Keratinocyte (primary cell): ENCODE measurements around the gene ASH1L. TPM values are rescaled to one million over a fixed set of nuclear protein-coding genes. Genes with fewer than 3 reads are reported as not detected.

Source experiments
- DNase-seq: peaks from one replicate; pipeline ENCODE4 v3.0.0-alpha.2; 2011; ENCODE audit warnings: low read depth, missing footprints, low spot score
- FAIRE-seq: peaks from 2 replicates; lab custom pipeline; 2011; peaks lifted over from hg19 to GRCh38; lab: Jason Lieb, UNC
- H2AFZ ChIP-seq: 2 replicates; pipeline ENCODE4 v1.6.0; 2012; ENCODE audit warnings: low read length, control low read depth, inconsistent platforms; ENCODE audit not compliant: control insufficient read depth
- H3K27ac ChIP-seq: 2 replicates; pipeline ENCODE4 v1.5.1; 2011; ENCODE audit warnings: low read length; ENCODE audit not compliant: control insufficient read depth, insufficient read depth
- H3K27me3 ChIP-seq: 3 replicates; pipeline ENCODE4 v1.6.0; 2011; ENCODE audit warnings: low read length; ENCODE audit not compliant: control insufficient read depth, insufficient read depth; ENCODE audit errors: extremely low read depth
- H3K36me3 ChIP-seq, 2 experiments: 2 replicates in 1 of 2; 3 replicates in 1 of 2; pipeline ENCODE4 v1.5.1; 2011; ENCODE audit warnings: low read length in 2 of 2, mild to moderate bottlenecking in 1 of 2; ENCODE audit not compliant: control insufficient read depth in 2 of 2, insufficient read depth in 2 of 2; ENCODE audit errors: extremely low read depth in 1 of 2
- H3K4me1 ChIP-seq: 3 replicates; pipeline ENCODE4 v1.5.1; 2011; ENCODE audit warnings: low read length; ENCODE audit not compliant: control insufficient read depth, insufficient read depth; ENCODE audit errors: extremely low read depth
- H3K4me2 ChIP-seq: 3 replicates; pipeline ENCODE4 v1.6.0; 2011; ENCODE audit warnings: low read depth, low read length; ENCODE audit not compliant: control insufficient read depth, insufficient read depth; ENCODE audit errors: extremely low read depth
- H3K4me3 ChIP-seq, 3 experiments: fragments of 200-600 bp in 1 of 3; sonication (generic) in 1 of 3; 2 replicates in 2 of 3; 3 replicates in 1 of 3; pipeline ENCODE4 v1.5.1; 2011 to 2016; ENCODE audit warnings: low read length in 3 of 3, mild to moderate bottlenecking in 3 of 3, control low read depth in 2 of 3, inconsistent platforms in 1 of 3, low read depth in 1 of 3, mixed read lengths in 1 of 3, mixed run types in 1 of 3, moderate library complexity in 1 of 3; ENCODE audit not compliant: control insufficient read depth in 2 of 3, insufficient read depth in 2 of 3; ENCODE audit errors: extremely low read depth in 1 of 3
- H3K79me2 ChIP-seq: 2 replicates; pipeline ENCODE4 v1.6.0; 2012; ENCODE audit warnings: low read length; ENCODE audit not compliant: control insufficient read depth, insufficient read depth
- H3K9ac ChIP-seq: 3 replicates; pipeline ENCODE4 v1.6.0; 2011; ENCODE audit warnings: low read length; ENCODE audit not compliant: control insufficient read depth, insufficient read depth; ENCODE audit errors: extremely low read depth
- H3K9me1 ChIP-seq: 3 replicates; pipeline ENCODE4 v1.6.0; 2011; ENCODE audit warnings: low read length; ENCODE audit not compliant: control insufficient read depth, insufficient read depth; ENCODE audit errors: extremely low read depth
- H3K9me3 ChIP-seq: 2 replicates; pipeline ENCODE4 v1.5.1; 2012; ENCODE audit warnings: low read depth, low read length; ENCODE audit not compliant: control insufficient read depth
- H4K20me1 ChIP-seq: 3 replicates; pipeline ENCODE4 v1.6.0; 2011; ENCODE audit warnings: low read length; ENCODE audit not compliant: control insufficient read depth, insufficient read depth; ENCODE audit errors: extremely low read depth
- CTCF ChIP-seq, 3 experiments: IDR thresholded peaks in 1 of 3; conservative IDR thresholded peaks in 1 of 3; optimal IDR thresholded peaks in 1 of 3; 2 replicates in 2 of 3; 3 replicates in 1 of 3; pipeline versions ENCODE3 to v1.5.1; 2011; ENCODE audit warnings: low read length in 3 of 3, mild to moderate bottlenecking in 3 of 3, moderate library complexity in 2 of 3, control low read depth in 1 of 3, inconsistent platforms in 1 of 3; ENCODE audit not compliant: insufficient read depth in 2 of 3; ENCODE audit errors: extremely low read depth in 1 of 3
- EZH2 ChIP-seq: IDR thresholded peaks from one replicate; pipeline ENCODE4 v1.6.1; 2012; ENCODE audit warnings: inconsistent platforms, mild to moderate bottlenecking, low read length, moderate library complexity
- dilution Hi-C: fragments of 300-500 bp; cut with MboI; formaldehyde crosslinking; loops from one replicate; pipeline ENCODE4 v1.7.0; 2020; ENCODE audit warnings: low sequenced_read_pairs; ENCODE audit not compliant: extremely low pct_ligation_motif_present
- polyA plus RNA-seq, 5 experiments: library from polyadenylated mRNA; depleted of rRNA in 3 of 5; stranded (reverse) in 3 of 5; stranded (forward) in 1 of 5; unstranded in 1 of 5; fragments of >200 nt; gene quantifications; 1 replicate in 1 of 5; 2 replicates in 3 of 5; 3 replicates in 1 of 5; pipeline versions ENCODE4 v1.2.1 to v1.2.3, GENCODE V29; 2011 to 2012; ENCODE audit warnings: missing spikeins in 2 of 5, low read depth in 1 of 5, low replicate concordance in 1 of 5

ASH1L gene
- polyA plus RNA-seq, 1 donor (not counting 4 experiments of a cell fraction or from before 2014, with no cell fraction given): 13.8 TPM

GRCh38 chr1:155455588-155456195 lies 106.9 kb downstream of the ASH1L start:
- no peak for FAIRE-seq
- H3K36me3 ChIP-seq: peaks cover 0 to 1% of the 10 kb centered on the region in 2 experiments

DNA sequence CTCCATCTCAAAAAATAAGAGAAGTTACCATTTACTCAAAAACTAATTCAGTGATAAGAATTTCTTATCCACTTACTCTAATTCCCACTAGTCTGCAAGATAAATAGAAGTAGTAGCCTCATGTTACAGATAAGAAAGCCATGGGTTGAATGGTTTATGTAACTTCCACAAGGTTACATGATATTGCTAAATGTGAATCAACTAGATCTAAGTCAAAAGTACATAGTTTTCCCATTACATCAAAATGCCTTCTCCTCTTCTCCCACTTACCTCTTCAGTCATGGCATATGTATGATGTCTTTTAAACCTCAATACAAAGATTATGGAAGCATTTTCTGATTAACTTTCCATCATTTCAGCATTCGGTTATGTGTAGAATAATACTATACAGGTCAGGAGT lies 108.5 kb downstream of the ASH1L start:
- no peak overlapping the region for H3K27ac ChIP-seq
- no peak for FAIRE-seq

More at GRCh38 chr1:155455588-155456195, 106.9 kb downstream of the ASH1L start:
- Histone ChIP-seq H3K4me1 (no peaks in the 10 kb centered on the region), H3K9me3 (no peaks in the 10 kb centered on the region), H2AFZ (no peak overlapping the region), H3K4me2 (no peak overlapping the region), H3K9ac (no peak overlapping the region), H3K79me2 (no peaks in the 10 kb centered on the region), H3K9me1 (no peaks in the 10 kb centered on the region), H3K4me3 (no peak overlapping the region), H3K27me3 (no peaks in the 10 kb centered on the region), H3K27ac (no peak overlapping the region), H4K20me1 (no peaks in the 10 kb centered on the region)
- DNase-seq: no peak
- TF ChIP-seq CTCF (optimal IDR thresholded peaks at IDR 0.05 in 1 of 3, IDR thresholded peaks at IDR 0.05 in 1 of 3, conservative IDR thresholded peaks at IDR 0.05 in 1 of 3; ENCODE audit: extremely low read depth in 1 of 3, insufficient read depth in 2 of 3, low read length in 3 of 3) (no peak), EZH2 (no peak)
- dilution Hi-C loops: no loop called here

More for the DNA sequence above, 108.5 kb downstream of the ASH1L start:
- no peaks in the 10 kb centered on the region for H3K4me1 ChIP-seq
- H4K20me1 ChIP-seq: no peaks in the 10 kb centered on the region
- no peak for DNase-seq
- H3K9me1 ChIP-seq: no peaks in the 10 kb centered on the region
- no peaks in the 10 kb centered on the region for H3K79me2 ChIP-seq
- no peak overlapping the region for H3K4me2 ChIP-seq
- H3K9ac ChIP-seq: no peak overlapping the region
- peaks cover 0 to 1% of the 10 kb centered on the region in 2 experiments for H3K36me3 ChIP-seq
- no peaks in the 10 kb centered on the region for H3K27me3 ChIP-seq
- no peak overlapping the region for H2AFZ ChIP-seq
- H3K4me3 ChIP-seq: no peak overlapping the region
- H3K9me3 ChIP-seq: no peaks in the 10 kb centered on the region
- dilution Hi-C loops: no loop called here
- TF ChIP-seq EZH2 (no peak), CTCF (optimal IDR thresholded peaks at IDR 0.05 in 1 of 3, IDR thresholded peaks at IDR 0.05 in 1 of 3, conservative IDR thresholded peaks at IDR 0.05 in 1 of 3; ENCODE audit: extremely low read depth in 1 of 3, insufficient read depth in 2 of 3, low read length in 3 of 3) (no peak)
